GM10847 (cell line): ENCODE data around the gene AIG1.

ENCODE experiments used
- POLR2A ChIP-seq: IDR thresholded peaks from 2 replicates; pipeline ENCODE4 v1.6.1; 2011; ENCODE audit not compliant: insufficient read length; ENCODE audit errors: extremely low read depth

The AIG1 gene

DNA sequence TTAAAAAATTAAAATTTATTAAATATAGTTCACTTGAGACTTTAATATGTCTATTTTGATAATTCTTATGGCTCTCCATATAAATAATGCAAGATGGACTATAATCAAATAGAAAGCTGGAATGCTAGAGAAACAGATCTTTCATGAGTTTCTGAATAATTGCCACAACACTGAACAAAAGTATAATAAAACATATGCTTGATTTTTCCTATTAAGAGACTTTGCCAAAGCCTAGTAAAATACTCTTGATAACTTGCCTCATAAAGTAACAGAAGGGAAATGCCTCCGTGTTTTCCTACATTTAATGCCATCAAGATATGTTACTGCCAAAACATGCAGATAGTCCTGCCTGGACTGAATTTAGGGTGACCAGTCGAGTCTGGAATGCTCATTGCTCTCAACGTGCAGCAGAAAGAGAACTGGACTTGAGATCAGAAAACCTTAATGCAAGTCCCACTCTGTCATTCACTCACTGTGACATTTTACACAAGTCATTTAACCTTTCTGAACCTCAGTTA lies 153.2 kb downstream of the AIG1 start:
- TF ChIP-seq POLR2A = no peak

DNA sequence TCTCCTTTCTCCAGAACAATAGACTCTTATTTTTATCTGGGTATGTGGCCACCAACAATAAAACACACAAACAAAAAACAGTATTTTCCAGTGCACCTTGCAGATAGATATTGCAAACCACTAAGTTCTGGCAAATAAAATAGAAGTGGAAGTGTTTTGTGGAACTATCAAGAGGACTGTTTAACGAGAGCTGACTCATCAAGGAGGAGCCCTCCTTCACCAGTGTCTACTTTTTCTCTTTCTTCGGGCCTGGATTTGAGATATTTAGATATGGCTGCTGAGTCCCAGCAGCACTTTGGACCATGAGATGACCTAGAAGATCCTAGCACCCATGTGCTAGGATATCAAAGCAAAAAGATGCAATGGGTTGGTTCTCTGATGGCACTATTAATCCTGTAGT lies 154.7 kb downstream of the AIG1 start:
- TF ChIP-seq POLR2A = no peak

GRCh38 chr6:143215771-143216170 lies 155.1 kb downstream of the AIG1 start:
- no peak for TF ChIP-seq POLR2A

- TF ChIP-seq POLR2A = no peak
Measured at GRCh38 chr6:143218233-143218632, 157.5 kb downstream of the AIG1 start.

DNA sequence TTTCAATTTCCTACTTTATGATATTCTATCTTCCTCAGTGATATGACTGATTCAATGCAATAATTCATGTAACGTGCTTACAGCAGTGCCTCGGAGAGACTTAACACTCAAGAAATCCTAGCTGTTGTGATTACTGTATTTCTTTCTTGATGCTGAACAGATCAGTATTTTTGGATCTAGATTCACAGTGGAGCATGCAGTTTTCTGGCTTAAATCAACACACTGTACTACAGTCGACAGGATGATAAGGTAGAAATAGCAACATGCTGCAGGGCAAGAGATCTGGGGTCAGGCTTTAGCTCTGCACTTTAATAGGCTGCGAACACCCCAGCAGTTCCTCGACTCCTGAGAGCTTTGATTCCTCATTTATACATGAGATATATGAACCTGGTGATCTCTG lies 161.0 kb downstream of the AIG1 start:
- TF ChIP-seq POLR2A = no peak

DNA sequence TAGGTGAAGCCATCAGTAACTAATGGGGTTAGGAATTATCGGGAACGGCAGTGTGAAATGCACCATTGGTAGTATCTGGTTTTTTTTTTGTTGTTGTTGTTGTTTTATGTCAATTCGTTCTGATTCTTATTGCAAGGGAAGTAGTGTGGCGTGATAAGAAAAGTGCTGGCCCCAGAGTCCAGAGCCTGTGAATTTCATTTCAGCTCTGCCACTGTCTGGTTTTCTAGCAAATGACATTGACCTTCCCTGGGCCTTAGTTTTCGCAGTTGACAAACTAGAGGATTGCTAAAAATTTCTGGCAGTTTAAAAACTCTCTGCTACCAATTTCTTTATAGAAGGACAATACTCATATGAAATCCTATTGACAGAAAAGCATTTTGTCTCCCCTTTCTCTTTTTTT lies 161.6 kb downstream of the AIG1 start:
- no peak for TF ChIP-seq POLR2A

- no peak for TF ChIP-seq POLR2A
Measured at GRCh38 chr6:143222801-143223231, 162.1 kb downstream of the AIG1 start.

DNA sequence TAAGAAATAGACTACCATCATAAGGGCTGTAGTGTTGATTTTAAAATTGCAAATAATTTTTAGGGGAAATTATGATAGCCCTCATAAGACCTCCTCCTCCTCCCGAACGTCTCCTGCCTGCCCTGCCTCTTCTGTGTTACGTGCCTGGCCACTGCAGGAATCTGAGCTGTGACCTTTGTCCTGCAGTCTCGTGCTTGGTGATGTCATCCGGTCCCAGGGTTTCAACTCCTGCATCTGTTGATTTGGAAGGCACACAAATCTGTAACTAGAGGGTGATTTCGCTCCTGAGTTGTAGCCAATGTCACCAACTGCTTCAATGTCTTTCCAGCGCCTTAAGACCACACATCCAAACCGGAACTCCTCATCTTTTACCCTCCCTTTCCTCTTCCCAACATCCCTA lies 163.2 kb downstream of the AIG1 start:
- no peak for TF ChIP-seq POLR2A

DNA sequence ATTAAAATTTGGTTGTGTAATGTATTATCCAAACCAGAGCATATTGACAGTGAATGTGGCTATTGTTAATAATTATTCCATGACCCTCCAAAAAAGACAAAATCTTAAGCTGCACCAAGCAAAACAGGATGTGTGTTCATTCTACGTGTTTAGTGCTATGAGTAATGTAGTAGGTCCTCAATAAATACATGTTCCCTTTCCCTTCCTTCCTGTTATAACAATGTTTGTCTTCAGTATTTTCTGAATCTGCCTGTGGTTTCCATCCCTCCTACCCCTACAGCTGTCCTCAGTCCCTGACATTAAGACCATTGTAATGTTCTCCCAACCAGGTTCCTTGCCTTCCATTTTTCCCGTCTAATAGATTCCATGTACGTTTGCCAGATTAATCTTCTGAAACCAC lies 163.8 kb downstream of the AIG1 start:
- no peak for TF ChIP-seq POLR2A

GRCh38 chr6:143225929-143226328 lies 165.2 kb downstream of the AIG1 start:
- TF ChIP-seq POLR2A = no peak

GRCh38 chr6:143227675-143228074 lies 167.0 kb downstream of the AIG1 start:
- TF ChIP-seq POLR2A = no peak

- TF ChIP-seq POLR2A = no peak
Measured at GRCh38 chr6:143229400-143229799, 168.7 kb downstream of the AIG1 start.

DNA sequence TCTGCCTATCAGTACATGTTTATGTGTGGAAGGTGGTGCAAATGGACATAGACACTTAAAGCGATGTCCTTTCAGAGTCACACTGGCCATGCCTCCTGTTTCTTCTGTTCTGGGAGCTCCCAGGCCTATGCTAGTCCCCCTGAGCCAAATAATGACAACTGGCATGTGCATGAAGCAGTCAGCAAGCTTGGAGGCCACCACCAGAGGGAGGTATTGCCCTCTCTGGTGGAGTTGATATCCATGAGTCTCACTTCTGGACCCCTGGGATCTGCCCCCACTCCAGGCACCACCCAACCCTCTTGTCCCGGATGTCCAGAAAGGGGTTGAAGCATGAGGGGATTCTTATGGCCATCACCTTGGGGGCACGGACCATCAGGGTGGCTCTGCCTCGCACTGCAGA lies 172.2 kb downstream of the AIG1 start:
- no peak for TF ChIP-seq POLR2A

GRCh38 chr6:143233554-143234285 lies 173.0 kb downstream of the AIG1 start:
- TF ChIP-seq POLR2A = no peak

DNA sequence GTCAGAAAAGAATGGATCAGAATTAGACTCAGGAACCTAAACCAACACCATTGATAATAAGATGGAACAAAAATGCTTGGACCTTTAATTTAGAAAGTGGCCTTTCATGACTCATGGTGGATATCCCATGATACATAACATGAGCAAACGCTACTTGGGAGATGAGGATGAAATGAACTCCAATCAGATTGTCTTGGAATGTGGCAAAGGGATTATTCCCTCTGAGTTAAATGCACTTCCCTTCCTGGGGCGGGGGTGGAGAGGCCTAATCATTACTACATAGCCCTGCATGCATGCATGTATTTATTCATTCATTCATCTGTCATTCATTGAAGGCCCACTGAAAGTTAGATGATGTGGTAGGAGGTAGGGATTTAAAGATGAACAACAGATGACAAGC lies 174.0 kb downstream of the AIG1 start:
- no peak for TF ChIP-seq POLR2A

DNA sequence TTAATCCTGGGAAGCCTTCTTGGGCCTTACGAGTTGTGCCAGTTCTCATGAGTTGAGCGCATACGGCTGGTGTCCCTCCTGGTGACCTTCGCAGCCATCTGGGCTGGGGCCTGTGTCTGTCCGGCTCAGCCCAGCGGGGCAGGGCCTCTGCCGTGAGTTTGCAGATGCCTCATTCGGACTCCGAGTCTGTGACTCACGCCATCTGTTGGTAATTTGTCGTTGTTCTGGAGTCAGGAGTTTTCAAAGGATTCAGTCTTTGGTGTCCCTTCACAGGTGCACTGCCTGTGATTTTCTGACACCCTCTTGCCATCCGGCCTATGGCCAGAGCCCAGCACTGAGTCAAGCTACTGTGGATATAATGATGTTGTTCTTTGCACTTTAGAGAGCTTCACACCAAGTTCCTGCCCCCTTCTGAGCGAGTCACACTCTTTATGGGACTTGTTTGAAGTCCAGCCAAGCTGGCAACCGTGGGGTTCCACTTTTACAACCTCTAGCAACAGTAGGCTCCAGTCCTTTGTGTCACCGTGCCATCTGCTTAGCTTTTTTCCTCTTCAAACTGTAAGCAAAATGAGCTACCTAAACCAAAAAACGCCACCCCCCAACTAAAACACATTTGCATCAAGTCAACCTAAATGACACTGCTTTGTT lies 175.6 kb downstream of the AIG1 start:
- no peak for TF ChIP-seq POLR2A

- no peak for TF ChIP-seq POLR2A
Measured at GRCh38 chr6:143238306-143238705, 177.6 kb downstream of the AIG1 start.

GRCh38 chr6:143241111-143241510 lies 180.4 kb downstream of the AIG1 start:
- no peak for TF ChIP-seq POLR2A
